Uterus (tissue), 2 donors: ENCODE results near the gene MIOS.

Experiments
- POLR2A ChIP-seq, 2 donors: fragments of 450-650 bp; IDR thresholded peaks; one replicate each; pipeline ENCODE4 v1.6.1; 2016; ENCODE audit warnings: antibody characterized with exemption in 2 of 2, mild to moderate bottlenecking in 1 of 2, moderate library complexity in 1 of 2
- TF ChIP-seq, protein P1 (sequence below), 4 experiments: fragments of 200-600 bp in 2 of 4; fragments of 450-650 bp in 2 of 4; sonication (generic) in 2 of 4; IDR thresholded peaks; one replicate each; pipeline ENCODE4 v1.5.1; 2016 to 2019; ENCODE audit warnings: antibody characterized with exemption in 4 of 4, mild to moderate bottlenecking in 2 of 4, moderate library complexity in 1 of 4

DNA sequence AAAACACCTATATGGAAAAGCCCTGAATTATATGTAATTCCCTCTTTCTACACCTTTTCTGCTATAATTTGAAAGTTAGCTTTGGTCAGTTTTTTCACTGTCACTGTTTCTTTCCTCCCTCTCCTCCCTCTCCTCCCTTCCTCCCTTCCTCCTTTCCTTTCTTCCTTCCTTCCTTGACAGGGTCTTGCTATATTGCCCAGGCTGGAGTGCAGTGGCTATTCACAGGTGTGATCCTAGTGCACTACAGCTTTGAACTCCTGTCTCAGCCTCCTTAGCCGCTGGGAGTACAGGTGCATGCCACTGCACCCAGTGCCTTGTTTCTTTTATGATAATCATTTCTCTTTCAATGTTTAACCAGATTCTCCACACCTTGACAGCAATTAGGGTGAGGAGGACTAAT is 51.7 kb downstream of the MIOS start:
- TF ChIP-seq, protein P1, sequence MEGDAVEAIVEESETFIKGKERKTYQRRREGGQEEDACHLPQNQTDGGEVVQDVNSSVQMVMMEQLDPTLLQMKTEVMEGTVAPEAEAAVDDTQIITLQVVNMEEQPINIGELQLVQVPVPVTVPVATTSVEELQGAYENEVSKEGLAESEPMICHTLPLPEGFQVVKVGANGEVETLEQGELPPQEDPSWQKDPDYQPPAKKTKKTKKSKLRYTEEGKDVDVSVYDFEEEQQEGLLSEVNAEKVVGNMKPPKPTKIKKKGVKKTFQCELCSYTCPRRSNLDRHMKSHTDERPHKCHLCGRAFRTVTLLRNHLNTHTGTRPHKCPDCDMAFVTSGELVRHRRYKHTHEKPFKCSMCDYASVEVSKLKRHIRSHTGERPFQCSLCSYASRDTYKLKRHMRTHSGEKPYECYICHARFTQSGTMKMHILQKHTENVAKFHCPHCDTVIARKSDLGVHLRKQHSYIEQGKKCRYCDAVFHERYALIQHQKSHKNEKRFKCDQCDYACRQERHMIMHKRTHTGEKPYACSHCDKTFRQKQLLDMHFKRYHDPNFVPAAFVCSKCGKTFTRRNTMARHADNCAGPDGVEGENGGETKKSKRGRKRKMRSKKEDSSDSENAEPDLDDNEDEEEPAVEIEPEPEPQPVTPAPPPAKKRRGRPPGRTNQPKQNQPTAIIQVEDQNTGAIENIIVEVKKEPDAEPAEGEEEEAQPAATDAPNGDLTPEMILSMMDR (IDR thresholded peaks at IDR 0.05) = no peak
- TF ChIP-seq POLR2A (IDR thresholded peaks at IDR 0.05) = no peak
